A549 (cell line): ENCODE measurements around the gene TRAF3IP1.

Source experiments
- CTCF ChIP-seq: fragments of >200 bp; sonication (Bioruptor Twin); formaldehyde crosslinking; IDR thresholded peaks from 3 replicates; pipeline ENCODE4 v1.5.1; 2016
- KDM1A ChIP-seq: fragments of 200-600 bp; sonication (generic); IDR thresholded peaks from 2 replicates; pipeline ENCODE4 v1.6.1; 2016; ENCODE audit warnings: low read depth, mild to moderate bottlenecking
- TP53 ChIP-seq: fragments of 250-450 bp; sonication (Bioruptor Pico); IDR thresholded peaks from 2 replicates; pipeline ENCODE4 v1.5.0; 2021; ENCODE audit warnings: mild to moderate bottlenecking, moderate library complexity
- TF ChIP-seq, protein P1 (sequence below): fragments of 150-350 bp; IDR thresholded peaks from 2 replicates; pipeline ENCODE4 v1.6.1; 2014; ENCODE audit warnings: low read depth, mild to moderate bottlenecking, low read length

GRCh38 chr2:238350150-238350897, 30.0 kb downstream of the TRAF3IP1 start:
- TF ChIP-seq KDM1A (no peak), CTCF (no peak), TP53 (CRISPR knock-in tag) (no peak)
- TF ChIP-seq, protein P1, sequence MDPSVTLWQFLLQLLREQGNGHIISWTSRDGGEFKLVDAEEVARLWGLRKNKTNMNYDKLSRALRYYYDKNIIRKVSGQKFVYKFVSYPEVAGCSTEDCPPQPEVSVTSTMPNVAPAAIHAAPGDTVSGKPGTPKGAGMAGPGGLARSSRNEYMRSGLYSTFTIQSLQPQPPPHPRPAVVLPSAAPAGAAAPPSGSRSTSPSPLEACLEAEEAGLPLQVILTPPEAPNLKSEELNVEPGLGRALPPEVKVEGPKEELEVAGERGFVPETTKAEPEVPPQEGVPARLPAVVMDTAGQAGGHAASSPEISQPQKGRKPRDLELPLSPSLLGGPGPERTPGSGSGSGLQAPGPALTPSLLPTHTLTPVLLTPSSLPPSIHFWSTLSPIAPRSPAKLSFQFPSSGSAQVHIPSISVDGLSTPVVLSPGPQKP: no peak
